ENCODE data around the gene NKAPD1.

The NKAPD1 gene

DNA sequence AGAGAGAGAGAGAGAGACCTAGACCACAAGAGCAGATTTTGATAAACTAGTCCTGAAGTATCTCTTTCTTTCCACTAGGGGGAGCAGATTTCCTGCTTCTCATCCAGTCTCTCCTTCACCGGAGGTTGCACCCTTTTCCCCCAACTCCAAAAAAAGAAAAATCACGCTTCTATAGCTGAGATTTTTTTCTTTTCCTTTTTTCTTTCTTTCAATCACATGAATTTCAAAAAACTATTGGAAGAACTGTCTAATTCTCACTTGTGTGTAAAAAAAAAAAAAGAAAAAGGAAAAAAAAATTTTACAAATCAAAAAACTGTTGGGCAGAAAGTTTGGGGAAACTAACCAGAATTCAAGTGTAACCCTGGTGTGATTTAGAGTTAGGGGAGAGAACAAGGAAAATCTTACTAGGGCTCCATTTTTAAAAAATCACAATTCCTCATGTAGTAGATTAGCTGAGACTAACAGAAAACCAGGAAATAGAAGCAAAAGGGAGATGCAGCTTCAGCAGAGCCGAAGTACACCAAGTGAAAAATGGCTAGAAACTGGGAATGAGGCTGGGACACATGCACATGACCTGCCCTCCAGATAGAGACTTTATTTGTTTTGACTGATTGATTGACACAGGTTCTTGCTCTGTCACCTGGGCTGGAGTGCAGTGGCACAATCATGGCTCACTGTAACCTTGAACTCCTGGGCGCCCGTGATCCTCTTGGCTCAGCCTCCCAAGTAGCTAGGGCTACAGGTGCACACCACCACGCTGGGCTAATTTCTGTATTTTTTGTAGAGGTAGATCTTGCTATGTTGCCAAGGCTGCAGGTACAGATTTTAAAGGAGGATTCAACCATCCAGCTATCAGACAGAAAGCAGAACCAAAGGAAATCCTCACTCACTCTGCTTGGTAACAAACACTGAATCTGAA, 39.7 kb downstream of the NKAPD1 start:
- Histone ChIP-seq H3K9ac (ENCODE audit: low read depth in 1 of 2, low read length in 2 of 2) (no peak overlapping the region), H3K27ac (ENCODE audit: low read depth in 2 of 2, low read length in 2 of 2) (no peak overlapping the region), H3K27me3 (ENCODE audit: control insufficient read depth in 2 of 2, insufficient read depth in 2 of 2, low read length in 2 of 2) (no peaks in the 10 kb centered on the region), H3K9me3 (ENCODE audit: control insufficient read depth in 2 of 2, low read length in 2 of 2) (no peaks in the 10 kb centered on the region), H3K36me3 (ENCODE audit: control insufficient read depth in 2 of 2, insufficient read depth in 2 of 2, low read length in 2 of 2) (no peaks in the 10 kb centered on the region), H3K4me3 (ENCODE audit: low read length in 2 of 2) (peak overlapping the region in 1 of 2 donors; percentile 20), H3K4me1 (ENCODE audit: control insufficient read depth in 2 of 2, insufficient read depth in 2 of 2, low read length in 2 of 2) (peaks cover 0 to 4% of the 10 kb centered on the region in 2 donors)

DNA sequence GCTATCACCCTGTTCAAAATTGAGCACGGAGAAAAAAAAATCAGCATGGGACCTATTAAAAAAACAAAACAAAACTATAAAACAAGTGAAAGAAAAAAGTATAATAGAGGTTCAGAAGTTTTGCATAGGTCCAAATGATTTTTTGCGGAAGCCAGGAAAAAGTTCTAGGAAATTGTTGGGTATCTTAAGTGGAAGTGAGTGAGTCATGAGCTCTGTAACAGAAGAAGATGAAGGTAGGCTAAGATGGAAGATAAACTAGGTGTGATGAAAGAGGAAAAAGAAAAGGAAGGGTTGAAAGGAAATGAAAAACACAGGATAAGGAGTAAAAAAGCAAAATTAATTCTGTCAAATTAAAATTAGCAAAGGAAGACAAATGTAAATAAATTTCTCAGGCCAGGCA, 40.4 kb downstream of the NKAPD1 start:
- Histone ChIP-seq H3K9me3 (ENCODE audit: control insufficient read depth in 2 of 2, low read length in 2 of 2) (no peaks in the 10 kb centered on the region), H3K27ac (ENCODE audit: low read depth in 2 of 2, low read length in 2 of 2) (no peak overlapping the region), H3K36me3 (ENCODE audit: control insufficient read depth in 2 of 2, insufficient read depth in 2 of 2, low read length in 2 of 2) (no peaks in the 10 kb centered on the region), H3K4me3 (ENCODE audit: low read length in 2 of 2) (no peak overlapping the region), H3K9ac (ENCODE audit: low read depth in 1 of 2, low read length in 2 of 2) (no peak overlapping the region), H3K4me1 (ENCODE audit: control insufficient read depth in 2 of 2, insufficient read depth in 2 of 2, low read length in 2 of 2) (peaks cover 0 to 4% of the 10 kb centered on the region in 2 donors), H3K27me3 (ENCODE audit: control insufficient read depth in 2 of 2, insufficient read depth in 2 of 2, low read length in 2 of 2) (no peaks in the 10 kb centered on the region)

DNA sequence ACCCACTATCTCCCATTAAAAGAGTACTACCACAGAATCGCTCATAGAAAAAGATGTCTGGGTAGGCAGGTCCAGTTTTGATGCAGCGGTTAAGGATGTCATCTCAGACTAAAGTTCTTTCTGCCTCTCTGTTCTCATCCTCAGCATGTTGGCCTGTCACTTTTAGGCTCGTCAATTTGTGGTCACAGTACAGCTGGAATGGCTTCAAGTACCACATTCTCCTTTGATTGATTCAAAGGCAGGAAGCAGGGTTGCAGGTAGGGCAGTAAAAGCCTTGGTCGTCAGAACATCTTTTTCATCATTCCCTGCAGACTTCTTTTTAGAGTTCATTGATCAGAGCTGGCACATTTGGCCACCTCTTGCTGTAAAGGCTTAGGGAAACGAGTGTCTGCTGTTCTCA, 41.3 kb downstream of the NKAPD1 start:
- Histone ChIP-seq H3K4me3 (ENCODE audit: low read length in 2 of 2) (no peak overlapping the region), H3K4me1 (ENCODE audit: control insufficient read depth in 2 of 2, insufficient read depth in 2 of 2, low read length in 2 of 2) (peaks cover 0 to 4% of the 10 kb centered on the region in 2 donors), H3K9ac (ENCODE audit: low read depth in 1 of 2, low read length in 2 of 2) (no peak overlapping the region), H3K36me3 (ENCODE audit: control insufficient read depth in 2 of 2, insufficient read depth in 2 of 2, low read length in 2 of 2) (no peaks in the 10 kb centered on the region), H3K27ac (ENCODE audit: low read depth in 2 of 2, low read length in 2 of 2) (no peak overlapping the region), H3K9me3 (ENCODE audit: control insufficient read depth in 2 of 2, low read length in 2 of 2) (no peaks in the 10 kb centered on the region), H3K27me3 (ENCODE audit: control insufficient read depth in 2 of 2, insufficient read depth in 2 of 2, low read length in 2 of 2) (no peaks in the 10 kb centered on the region)

DNA sequence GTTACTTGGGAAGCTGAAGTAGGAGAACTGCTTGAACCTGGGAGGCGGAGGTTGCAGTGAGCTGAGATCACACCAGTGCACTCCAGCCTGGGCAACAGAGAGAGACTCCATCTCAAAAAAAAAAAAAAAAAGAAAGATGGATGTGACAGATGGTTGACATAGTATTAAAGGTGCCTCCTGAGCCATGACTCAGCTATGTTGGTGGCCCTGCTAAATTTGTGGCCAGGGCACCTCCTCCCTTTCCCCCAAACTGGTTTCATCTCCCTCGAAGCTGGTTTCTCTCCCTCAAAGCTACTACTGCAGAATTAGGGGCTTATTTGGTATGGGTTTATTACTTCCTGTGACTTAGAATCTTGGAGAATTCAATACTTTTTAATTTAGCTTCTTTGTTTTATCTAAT, 44.1 kb downstream of the NKAPD1 start:
- H3K9me3 ChIP-seq (ENCODE audit: control insufficient read depth in 2 of 2, low read length in 2 of 2), result no peaks in the 10 kb centered on the region
- H3K4me1 ChIP-seq (ENCODE audit: control insufficient read depth in 2 of 2, insufficient read depth in 2 of 2, low read length in 2 of 2), result peaks cover 0 to 4% of the 10 kb centered on the region in 2 donors
- H3K36me3 ChIP-seq (ENCODE audit: control insufficient read depth in 2 of 2, insufficient read depth in 2 of 2, low read length in 2 of 2), result peaks cover 0 to 2% of the 10 kb centered on the region in 2 donors
- H3K27ac ChIP-seq (ENCODE audit: low read depth in 2 of 2, low read length in 2 of 2), result no peak overlapping the region
- H3K9ac ChIP-seq (ENCODE audit: low read depth in 1 of 2, low read length in 2 of 2), result no peak overlapping the region
- no peak overlapping the region for H3K4me3 ChIP-seq (ENCODE audit: low read length in 2 of 2)
- no peaks in the 10 kb centered on the region for H3K27me3 ChIP-seq (ENCODE audit: control insufficient read depth in 2 of 2, insufficient read depth in 2 of 2, low read length in 2 of 2)

DNA sequence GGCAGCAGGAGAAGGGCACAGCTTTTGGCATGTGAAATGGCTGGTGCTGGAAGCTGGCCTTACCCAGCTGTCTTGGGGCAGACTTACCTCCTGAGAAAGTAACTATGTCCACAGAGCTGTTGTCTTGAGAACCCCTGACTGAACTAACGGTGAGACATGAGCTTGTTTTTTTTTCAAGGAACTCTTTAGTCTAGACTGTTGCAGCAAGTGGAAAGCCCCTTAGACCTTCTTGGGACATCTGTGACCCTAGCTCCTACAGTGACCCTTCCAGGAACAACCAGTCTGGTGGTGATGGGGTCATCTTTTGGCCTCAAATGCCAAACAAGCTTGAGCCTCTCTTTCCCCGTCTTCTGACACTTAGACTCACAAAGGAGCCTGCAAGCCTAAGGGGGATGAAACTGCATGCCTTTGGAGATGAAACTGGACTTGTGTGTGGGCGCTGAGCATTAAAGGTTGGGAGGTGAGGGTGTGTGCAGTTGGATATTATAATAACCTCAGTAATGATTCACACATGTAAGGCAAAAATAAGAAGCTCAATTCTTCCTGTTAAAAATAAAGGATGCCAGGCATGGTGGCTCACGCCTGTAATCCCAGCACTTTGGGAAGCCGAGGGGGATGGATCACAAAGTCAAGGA, 48.0 kb downstream of the NKAPD1 start:
- H3K36me3 ChIP-seq (ENCODE audit: control insufficient read depth in 2 of 2, insufficient read depth in 2 of 2, low read length in 2 of 2), result peaks cover 0 to 2% of the 10 kb centered on the region in 2 donors
- H3K4me1 ChIP-seq (ENCODE audit: control insufficient read depth in 2 of 2, insufficient read depth in 2 of 2, low read length in 2 of 2), result no peaks in the 10 kb centered on the region
- H3K9me3 ChIP-seq (ENCODE audit: control insufficient read depth in 2 of 2, low read length in 2 of 2), result no peaks in the 10 kb centered on the region
- H3K9ac ChIP-seq (ENCODE audit: low read depth in 1 of 2, low read length in 2 of 2), result no peak overlapping the region
- no peak overlapping the region for H3K4me3 ChIP-seq (ENCODE audit: low read length in 2 of 2)
- H3K27me3 ChIP-seq (ENCODE audit: control insufficient read depth in 2 of 2, insufficient read depth in 2 of 2, low read length in 2 of 2), result no peaks in the 10 kb centered on the region
- no peak overlapping the region for H3K27ac ChIP-seq (ENCODE audit: low read depth in 2 of 2, low read length in 2 of 2)

DNA sequence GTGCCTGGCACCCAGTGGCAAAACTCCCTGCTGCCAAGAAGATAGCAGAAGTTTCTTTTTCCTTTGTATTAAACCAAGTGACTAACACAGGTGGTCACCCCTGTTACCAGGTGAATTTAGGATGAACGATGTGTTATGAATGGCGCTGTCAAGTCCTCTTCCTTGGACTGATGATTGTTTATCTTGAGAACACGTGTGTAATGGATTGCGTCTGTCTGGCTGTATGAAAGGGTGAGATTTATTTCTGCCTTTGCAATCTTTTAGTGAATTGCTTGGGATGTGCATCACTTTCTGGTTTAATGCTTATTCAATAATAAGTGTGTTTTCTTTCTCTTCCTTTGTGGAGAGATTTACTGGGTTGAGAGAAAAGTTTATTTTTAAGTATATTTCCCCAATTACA, 49.0 kb downstream of the NKAPD1 start:
- no peak overlapping the region for H3K27ac ChIP-seq (ENCODE audit: low read depth in 2 of 2, low read length in 2 of 2)
- H3K27me3 ChIP-seq (ENCODE audit: control insufficient read depth in 2 of 2, insufficient read depth in 2 of 2, low read length in 2 of 2), result no peaks in the 10 kb centered on the region
- peaks cover 0 to 2% of the 10 kb centered on the region in 2 donors for H3K36me3 ChIP-seq (ENCODE audit: control insufficient read depth in 2 of 2, insufficient read depth in 2 of 2, low read length in 2 of 2)
- no peak overlapping the region for H3K9ac ChIP-seq (ENCODE audit: low read depth in 1 of 2, low read length in 2 of 2)
- peaks cover 0 to under 1% of the 10 kb centered on the region in 2 donors for H3K4me1 ChIP-seq (ENCODE audit: control insufficient read depth in 2 of 2, insufficient read depth in 2 of 2, low read length in 2 of 2)
- no peaks in the 10 kb centered on the region for H3K9me3 ChIP-seq (ENCODE audit: control insufficient read depth in 2 of 2, low read length in 2 of 2)
- H3K4me3 ChIP-seq (ENCODE audit: low read length in 2 of 2), result no peak overlapping the region

DNA sequence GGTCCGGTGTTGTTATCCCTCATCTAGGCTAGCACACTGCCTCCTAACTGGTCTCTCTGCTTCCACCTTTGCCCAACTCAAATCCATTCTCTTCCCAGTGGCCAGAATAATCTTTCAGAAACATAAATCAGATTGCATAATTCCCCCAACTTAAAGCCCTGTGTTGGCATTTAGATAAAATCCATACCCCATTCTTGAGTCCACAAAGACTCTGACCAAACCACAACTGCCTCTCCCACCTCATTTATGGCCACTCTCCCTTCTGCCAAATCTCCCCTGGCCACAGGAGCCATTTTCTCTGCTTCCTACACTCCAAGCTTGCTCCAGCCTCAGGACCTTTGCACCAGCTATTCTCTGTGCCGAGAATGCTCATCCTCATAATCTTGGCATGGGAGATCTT, 53.0 kb downstream of the NKAPD1 start:
- H3K9me3 ChIP-seq (ENCODE audit: control insufficient read depth in 2 of 2, low read length in 2 of 2), result no peaks in the 10 kb centered on the region
- no peak overlapping the region for H3K27ac ChIP-seq (ENCODE audit: low read depth in 2 of 2, low read length in 2 of 2)
- H3K27me3 ChIP-seq (ENCODE audit: control insufficient read depth in 2 of 2, insufficient read depth in 2 of 2, low read length in 2 of 2), result no peaks in the 10 kb centered on the region
- H3K9ac ChIP-seq (ENCODE audit: low read depth in 1 of 2, low read length in 2 of 2), result no peak overlapping the region
- no peak overlapping the region for H3K4me3 ChIP-seq (ENCODE audit: low read length in 2 of 2)
- peaks cover 25 to 33% of the 10 kb centered on the region in 2 donors for H3K4me1 ChIP-seq (ENCODE audit: control insufficient read depth in 2 of 2, insufficient read depth in 2 of 2, low read length in 2 of 2)
- H3K36me3 ChIP-seq (ENCODE audit: control insufficient read depth in 2 of 2, insufficient read depth in 2 of 2, low read length in 2 of 2), result peaks cover 0 to under 1% of the 10 kb centered on the region in 2 donors

DNA sequence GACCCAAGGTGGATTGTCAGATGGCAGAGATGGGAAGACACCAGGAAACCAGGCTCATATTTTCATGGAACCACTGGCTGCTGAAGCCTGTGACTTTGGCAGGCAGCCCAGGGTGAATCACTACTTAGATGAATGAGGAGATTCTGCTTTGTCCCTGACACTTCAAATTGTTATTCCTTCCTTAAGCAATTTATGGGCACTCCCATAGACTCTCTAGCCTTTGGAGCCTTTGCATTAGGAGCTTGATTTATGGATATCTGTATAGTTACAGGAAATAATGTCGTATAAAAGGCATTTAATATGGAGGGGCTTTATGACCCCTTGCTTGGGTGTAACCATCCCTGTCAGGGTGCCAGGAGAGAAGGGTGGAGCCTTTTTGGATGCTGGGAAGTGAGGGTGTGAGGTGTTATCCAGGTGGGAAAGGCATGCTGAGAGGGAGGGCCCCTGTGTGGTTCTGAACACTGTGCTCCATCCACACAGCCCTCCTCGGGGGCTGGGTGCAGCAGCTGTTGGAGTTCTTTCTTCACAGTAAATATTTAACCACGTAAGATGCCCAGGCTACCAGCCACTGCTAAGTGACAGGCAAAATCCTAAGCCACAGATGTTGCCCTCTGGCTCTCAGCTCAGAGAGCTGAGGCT, 54.5 kb downstream of the NKAPD1 start:
- H3K4me3 ChIP-seq (ENCODE audit: low read length in 2 of 2), result no peak overlapping the region

DNA sequence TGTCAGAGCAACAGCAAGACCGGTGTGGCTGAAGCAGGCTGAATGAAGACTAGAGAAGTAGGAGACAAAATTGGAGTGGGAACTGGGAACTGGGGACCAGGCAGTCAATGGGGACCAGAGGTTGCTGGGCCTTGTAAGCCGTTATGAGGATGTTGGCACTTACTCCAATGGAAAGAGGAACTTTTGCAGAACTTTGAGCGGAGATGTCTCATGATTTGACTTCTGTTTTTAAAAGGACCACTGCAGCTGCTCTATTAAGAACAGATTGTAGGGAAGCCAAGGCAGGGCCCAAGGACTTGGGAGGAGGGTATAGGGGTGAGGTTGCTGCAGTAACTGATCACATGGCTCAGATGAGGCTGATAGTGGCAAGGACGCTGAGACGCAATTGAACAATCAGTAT, 55.6 kb downstream of the NKAPD1 start:
- H3K4me1 ChIP-seq (ENCODE audit: control insufficient read depth in 2 of 2, insufficient read depth in 2 of 2, low read length in 2 of 2), result peaks cover 37 to 54% of the 10 kb centered on the region in 2 donors
- H3K36me3 ChIP-seq (ENCODE audit: control insufficient read depth in 2 of 2, insufficient read depth in 2 of 2, low read length in 2 of 2), result no peaks in the 10 kb centered on the region
- H3K4me3 ChIP-seq (ENCODE audit: low read length in 2 of 2), result no peak overlapping the region
- no peak overlapping the region for H3K9ac ChIP-seq (ENCODE audit: low read depth in 1 of 2, low read length in 2 of 2)
- H3K27ac ChIP-seq (ENCODE audit: low read depth in 2 of 2, low read length in 2 of 2), result peak overlapping the region; percentile 34 to 43
- H3K27me3 ChIP-seq (ENCODE audit: control insufficient read depth in 2 of 2, insufficient read depth in 2 of 2, low read length in 2 of 2), result no peaks in the 10 kb centered on the region
- no peaks in the 10 kb centered on the region for H3K9me3 ChIP-seq (ENCODE audit: control insufficient read depth in 2 of 2, low read length in 2 of 2)

More for the DNA sequence above, 54.5 kb downstream of the NKAPD1 start:
- Histone ChIP-seq H3K4me1 (ENCODE audit: control insufficient read depth in 2 of 2, insufficient read depth in 2 of 2, low read length in 2 of 2) (peaks cover 37 to 48% of the 10 kb centered on the region in 2 donors), H3K36me3 (ENCODE audit: control insufficient read depth in 2 of 2, insufficient read depth in 2 of 2, low read length in 2 of 2) (no peaks in the 10 kb centered on the region), H3K27me3 (ENCODE audit: control insufficient read depth in 2 of 2, insufficient read depth in 2 of 2, low read length in 2 of 2) (no peaks in the 10 kb centered on the region), H3K27ac (ENCODE audit: low read depth in 2 of 2, low read length in 2 of 2) (peak overlapping the region; percentile 62 to 68), H3K9me3 (ENCODE audit: control insufficient read depth in 2 of 2, low read length in 2 of 2) (no peaks in the 10 kb centered on the region), H3K9ac (ENCODE audit: low read depth in 1 of 2, low read length in 2 of 2) (no peak overlapping the region)

DNA sequence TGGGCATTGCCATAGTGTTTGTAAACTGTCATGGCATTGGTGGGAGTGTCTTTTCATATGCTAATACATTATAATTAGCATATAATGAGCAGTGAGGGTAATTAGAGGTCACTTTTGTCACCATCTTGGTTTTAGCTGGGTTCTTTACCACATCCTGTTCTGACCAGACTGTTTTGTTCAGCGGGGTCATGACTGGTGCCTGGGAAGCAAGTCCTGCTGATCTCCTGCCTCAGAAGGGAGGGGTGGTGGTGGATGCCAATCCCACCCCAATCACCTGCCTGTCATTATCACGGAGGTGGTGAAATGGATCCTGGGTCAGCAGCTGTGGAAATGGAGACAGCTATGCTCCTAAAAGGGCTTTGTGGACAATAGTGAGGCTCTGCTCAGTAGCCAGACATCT, 58.6 kb downstream of the NKAPD1 start:
- H3K36me3 ChIP-seq (ENCODE audit: control insufficient read depth in 2 of 2, insufficient read depth in 2 of 2, low read length in 2 of 2), result no peaks in the 10 kb centered on the region
- peak overlapping the region; percentile 90 to 91 for H3K27ac ChIP-seq (ENCODE audit: low read depth in 2 of 2, low read length in 2 of 2)
- no peaks in the 10 kb centered on the region for H3K27me3 ChIP-seq (ENCODE audit: control insufficient read depth in 2 of 2, insufficient read depth in 2 of 2, low read length in 2 of 2)
- H3K4me1 ChIP-seq (ENCODE audit: control insufficient read depth in 2 of 2, insufficient read depth in 2 of 2, low read length in 2 of 2), result peaks cover 37 to 54% of the 10 kb centered on the region in 2 donors
- peak overlapping the region in 1 of 2 donors; percentile 20 for H3K4me3 ChIP-seq (ENCODE audit: low read length in 2 of 2)
- no peaks in the 10 kb centered on the region for H3K9me3 ChIP-seq (ENCODE audit: control insufficient read depth in 2 of 2, low read length in 2 of 2)
- peak overlapping the region in 1 of 2 donors; percentile 15 for H3K9ac ChIP-seq (ENCODE audit: low read depth in 1 of 2, low read length in 2 of 2)
